Epidermal melanocyte (primary cell): ENCODE results near the gene TSHZ2.
"Not testable (repeated sequence)": the region's sequence is repeated elsewhere in the genome, so short reads cannot be mapped to it uniquely, and the experiment has no call there.

Source experiments
- DNase-seq: peaks from one replicate; pipeline ENCODE4 v3.0.0; 2011; ENCODE audit warnings: low spot score; ENCODE audit not compliant: insufficient read length

TSHZ2 gene

GRCh38 chr20:53023732-53024520 lies 51.8 kb downstream of the TSHZ2 start:
- DNase-seq: no peak

DNA sequence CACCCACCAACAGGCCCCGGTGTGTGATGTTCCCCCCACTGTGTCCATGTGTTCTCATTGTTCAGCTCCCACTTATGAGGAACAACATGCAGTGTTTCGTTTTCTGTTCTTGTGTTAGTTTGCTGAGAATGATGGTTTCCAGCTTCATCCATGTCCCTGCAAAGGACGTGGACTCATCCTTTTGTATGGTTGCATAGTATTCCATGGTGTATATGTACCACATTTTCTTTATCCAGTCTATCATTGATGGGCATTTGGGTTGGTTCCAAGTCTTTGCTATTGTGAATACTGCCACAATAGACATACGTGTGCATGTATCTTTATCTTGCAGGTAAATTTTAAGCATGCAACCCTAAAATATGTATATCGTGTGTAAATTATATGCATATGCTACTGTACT lies 52.5 kb downstream of the TSHZ2 start:
- DNase-seq: not testable (repeated sequence)

- DNase-seq: no peak
These were observed 54.9 kb downstream of the TSHZ2 start for GRCh38 chr20:53027089-53027488.

GRCh38 chr20:53028337-53029007 lies 56.3 kb downstream of the TSHZ2 start:
- no peak for DNase-seq

DNA sequence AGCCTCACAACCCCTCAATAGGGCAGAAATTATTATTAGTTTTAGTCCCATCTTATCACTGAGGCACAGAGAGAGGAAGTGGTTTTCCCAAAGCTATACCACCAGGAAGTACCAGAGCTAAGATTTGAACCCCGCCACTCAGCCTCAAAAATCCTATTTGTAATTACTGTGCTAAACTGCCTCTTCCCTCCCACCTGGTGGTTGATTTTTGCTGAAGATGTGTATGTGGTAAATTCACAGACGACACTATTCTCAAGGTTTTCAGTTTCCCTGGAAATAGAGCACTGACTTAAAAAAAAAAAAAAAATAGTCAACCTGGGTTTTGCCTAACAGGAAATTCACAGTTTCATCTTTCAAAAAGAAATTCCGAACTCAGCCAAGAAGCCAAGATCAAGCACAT lies 57.9 kb downstream of the TSHZ2 start:
- DNase-seq: no peak

DNA sequence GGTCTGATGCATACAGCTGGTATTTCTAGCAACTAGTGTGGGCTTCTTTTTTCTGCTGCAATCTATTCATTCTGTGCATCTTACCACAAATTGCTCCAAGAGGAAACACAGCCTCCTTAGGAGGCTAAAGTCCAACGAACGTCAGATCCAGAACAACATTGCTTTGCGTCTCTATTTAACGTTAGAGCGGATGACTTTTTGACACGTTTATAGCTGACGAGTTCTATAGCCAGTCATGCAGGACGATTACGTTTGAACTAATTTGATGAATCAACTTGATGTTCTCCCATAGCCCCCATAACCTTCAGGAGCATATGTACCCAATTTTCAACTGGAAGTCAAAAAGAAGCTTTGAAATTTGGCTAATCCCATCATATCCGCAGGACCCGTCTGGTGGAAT lies 59.9 kb downstream of the TSHZ2 start:
- DNase-seq: no peak

- DNase-seq: no peak
These were observed 60.3 kb downstream of the TSHZ2 start for GRCh38 chr20:53032478-53032932.

- no peak for DNase-seq
These were observed 61.0 kb downstream of the TSHZ2 start for GRCh38 chr20:53033176-53033575.

DNA sequence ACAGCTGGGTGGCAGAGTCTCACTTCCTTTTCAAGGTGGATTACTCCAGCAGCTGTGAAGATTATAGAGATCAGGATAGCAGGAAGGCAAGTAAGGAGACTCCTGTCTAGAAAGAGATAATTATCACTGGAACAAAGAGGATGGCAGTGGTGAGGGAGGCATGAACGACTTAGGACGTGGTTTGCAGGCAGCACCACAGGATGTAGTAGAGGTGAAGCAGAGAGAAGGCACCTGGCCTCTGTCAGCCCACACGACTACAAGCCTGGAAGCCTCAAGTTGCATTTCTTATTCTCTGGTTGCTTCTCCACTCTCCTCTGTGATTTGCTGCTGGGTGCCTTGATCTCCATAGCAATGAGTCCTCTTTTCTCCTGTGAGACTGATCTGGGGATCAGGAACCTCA lies 62.7 kb downstream of the TSHZ2 start:
- no peak for DNase-seq

- no peak for DNase-seq
These were observed 64.8 kb downstream of the TSHZ2 start for GRCh38 chr20:53036992-53037391.

- no peak for DNase-seq
These were observed 65.5 kb downstream of the TSHZ2 start for GRCh38 chr20:53037621-53038020.

DNA sequence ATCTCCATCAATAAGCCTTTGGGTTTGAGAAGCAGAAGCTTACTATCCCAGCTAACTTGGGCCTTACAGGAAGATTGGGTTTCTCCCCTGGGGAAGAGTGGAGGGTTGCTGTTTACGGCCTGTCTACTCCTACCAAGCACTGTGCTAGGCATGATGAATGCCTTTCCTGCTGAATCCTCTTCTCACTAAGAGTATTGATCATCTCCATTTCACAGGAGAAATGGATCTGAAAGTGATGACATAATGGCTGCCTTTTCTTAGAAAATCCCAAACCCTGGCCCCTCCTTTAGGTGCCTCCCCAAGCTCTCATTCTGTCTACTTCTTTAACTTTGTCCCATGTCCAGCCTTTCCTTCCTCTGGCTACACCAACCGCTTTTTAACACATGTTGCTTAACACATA lies 66.1 kb downstream of the TSHZ2 start:
- no peak for DNase-seq

- DNase-seq: no peak
These were observed 68.8 kb downstream of the TSHZ2 start for GRCh38 chr20:53040693-53041589.

DNA sequence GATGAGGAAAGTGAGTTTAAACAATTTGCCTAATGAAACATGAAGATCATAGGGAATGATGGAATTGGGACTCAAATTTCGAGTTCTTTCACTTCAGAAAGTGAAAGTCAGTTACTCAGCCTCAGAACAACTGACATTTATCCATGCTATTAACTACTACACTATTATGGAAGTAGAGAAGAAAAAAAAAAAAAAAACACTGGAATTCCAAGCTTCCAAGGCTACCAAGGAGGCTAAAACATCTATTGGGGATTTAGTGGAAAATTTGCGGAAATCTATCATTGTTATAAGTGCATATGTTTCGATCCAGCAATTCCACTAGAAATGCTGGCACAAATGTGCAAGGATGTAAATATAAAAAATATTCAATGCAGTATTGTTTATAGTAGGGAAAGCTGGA lies 70.4 kb downstream of the TSHZ2 start:
- no peak for DNase-seq

- no peak for DNase-seq
These were observed 72.1 kb downstream of the TSHZ2 start for GRCh38 chr20:53044296-53044695.

DNA sequence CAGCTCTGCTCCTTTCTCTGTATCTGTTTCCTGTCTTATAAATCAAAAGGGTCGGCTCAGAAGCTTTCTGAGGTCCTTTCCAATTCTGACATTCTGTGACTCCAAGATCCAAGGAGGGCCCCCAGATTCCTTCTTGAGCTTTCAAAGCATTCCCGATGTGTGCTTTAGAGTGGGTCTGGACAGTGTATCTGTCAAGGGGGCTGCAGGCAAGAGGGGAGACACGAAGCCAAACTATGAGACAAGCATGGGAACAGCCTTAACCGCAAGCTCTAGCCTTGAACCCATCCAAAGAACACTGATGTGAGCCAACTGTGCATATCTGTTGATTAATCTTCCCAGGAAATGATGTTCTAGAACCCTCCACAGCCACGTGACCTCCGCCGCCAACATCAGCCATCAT lies 73.8 kb downstream of the TSHZ2 start:
- no peak for DNase-seq

- no peak for DNase-seq
These were observed 75.0 kb downstream of the TSHZ2 start for GRCh38 chr20:53047203-53047602.

DNA sequence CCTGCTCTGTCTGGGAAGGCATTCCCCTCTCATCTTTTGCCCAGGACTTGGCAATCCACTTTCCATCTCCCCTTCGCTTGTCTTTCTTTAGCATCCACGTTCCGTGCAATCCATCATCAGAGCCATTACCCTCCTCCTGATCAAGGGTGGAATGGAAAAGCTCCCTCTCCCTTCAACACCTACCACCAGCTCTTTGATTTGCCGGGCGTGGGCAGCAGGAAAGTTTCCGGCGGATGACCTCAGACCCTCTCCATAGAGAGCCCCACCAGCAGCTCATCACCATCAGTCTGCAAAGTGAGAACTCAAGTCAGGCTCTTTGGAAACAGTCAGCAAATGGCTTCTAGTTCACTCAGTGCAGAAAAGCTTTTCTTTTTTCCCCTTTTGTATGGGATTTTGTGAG lies 76.2 kb downstream of the TSHZ2 start:
- no peak for DNase-seq

DNA sequence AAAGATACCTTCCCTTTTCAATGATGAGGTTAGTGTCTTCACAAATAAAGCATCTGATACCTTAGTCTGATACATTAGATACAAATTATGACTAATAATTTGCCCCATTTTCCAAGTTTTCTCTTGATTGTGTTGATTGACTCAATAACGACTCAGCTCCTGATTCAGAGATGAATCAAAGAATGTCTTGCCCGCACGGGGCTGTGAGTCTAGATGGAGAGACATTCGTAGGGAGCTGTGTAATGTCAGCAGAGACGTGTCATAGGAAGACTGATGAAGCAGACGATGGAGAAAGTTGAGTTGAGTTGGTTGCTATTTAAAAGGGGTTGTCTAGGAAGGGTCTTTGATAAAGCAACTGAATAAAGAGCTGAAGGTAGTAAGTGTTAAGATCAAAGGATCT lies 78.2 kb downstream of the TSHZ2 start:
- DNase-seq: no peak

- no peak for DNase-seq
These were observed 80.2 kb downstream of the TSHZ2 start for GRCh38 chr20:53052380-53052779.

DNA sequence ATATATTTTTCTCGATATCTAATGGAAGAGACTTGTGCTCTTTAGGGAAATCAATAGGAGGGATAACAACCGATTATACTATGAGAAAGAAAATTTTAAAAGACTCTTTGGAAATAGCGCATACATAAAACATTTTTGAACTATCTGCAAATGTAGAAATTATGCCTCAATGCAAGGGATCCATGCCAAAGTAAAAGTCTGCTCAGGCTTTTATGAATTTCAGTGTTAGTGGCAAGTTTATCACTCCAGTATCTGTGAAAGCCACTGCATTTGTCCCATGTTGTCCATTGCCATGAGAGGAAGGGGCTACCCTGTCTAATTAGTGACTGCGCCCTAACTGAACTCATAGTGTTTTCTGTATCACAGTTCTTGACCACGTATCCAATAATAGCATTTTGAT lies 81.4 kb downstream of the TSHZ2 start:
- DNase-seq: no peak
